GM12872 (cell line): Measurements from ENCODE around the gene SMYD3.
A peak's percentile ranks its signal among the peaks of the same experiment; 100 is the strongest.

ENCODE experiments used
- CTCF ChIP-seq: IDR thresholded peaks from 3 replicates; pipeline ENCODE4 v1.5.1; 2011; ENCODE audit warnings: low read depth, mild to moderate bottlenecking, low read length, moderate library complexity; ENCODE audit not compliant: insufficient read depth

The SMYD3 gene

DNA sequence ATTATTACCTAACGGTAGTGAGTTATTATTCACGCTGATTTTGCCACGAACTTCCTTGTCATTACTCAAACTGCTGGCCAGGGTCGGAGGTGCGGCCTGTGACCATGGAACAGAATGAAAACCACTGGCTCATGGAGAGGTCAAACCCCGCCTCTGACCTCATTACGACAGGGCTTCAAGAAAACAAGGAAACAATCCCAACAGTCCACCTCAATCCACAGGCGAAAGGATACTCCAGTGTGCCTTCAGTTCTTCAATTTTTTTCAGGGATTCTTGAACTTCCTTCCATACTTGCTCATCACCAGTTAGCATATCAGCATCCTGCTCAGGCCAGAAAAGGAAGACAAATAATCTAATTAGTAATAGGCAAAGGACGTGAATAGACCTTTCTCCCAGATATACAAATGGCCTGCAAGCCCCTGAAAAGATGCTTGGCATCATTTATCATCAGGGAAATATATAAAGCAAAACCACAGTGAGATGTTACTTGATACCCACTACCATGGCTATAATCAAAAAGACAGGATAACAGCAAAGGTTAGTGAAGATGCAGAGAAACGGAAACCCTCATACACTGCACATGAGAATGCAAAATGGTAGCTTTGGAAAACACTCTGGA is 643.4 kb downstream of the SMYD3 start:
- TF ChIP-seq CTCF: no peak

DNA sequence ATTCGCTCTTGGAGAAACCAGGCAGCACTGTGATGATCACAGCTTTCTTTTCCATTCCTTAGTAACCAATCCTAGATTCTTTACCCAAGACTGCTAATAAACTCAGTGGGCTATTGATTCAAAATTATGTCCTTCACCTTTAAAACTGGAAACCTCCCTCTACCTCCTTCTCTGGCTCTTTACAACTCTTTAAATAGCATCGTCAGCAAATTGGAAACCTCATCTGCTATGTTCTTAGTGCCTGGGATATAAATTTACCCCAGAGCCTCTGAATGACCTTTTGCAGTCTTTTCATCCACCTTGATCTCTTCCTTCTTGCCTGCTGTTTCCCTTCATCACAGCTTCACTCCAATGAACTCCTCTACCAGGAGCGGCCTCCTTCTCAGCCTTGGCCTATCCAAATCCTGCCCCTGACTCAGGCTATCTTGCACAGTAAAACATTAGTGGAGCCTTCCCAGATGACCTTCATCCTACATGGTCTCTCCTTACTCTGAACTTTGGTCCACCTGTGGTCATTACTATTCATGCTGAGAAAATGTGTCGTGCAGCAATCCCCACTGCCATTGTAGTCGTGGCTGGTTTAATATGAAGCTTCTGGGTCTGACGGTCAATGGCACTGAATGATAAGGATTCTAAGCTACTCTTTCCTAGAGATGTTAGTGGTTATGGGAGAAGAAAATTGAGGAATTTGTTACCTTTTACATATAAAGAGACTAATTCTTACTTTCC is 644.1 kb downstream of the SMYD3 start:
- no peak for TF ChIP-seq CTCF

GRCh38 chr1:245860657-245861544 is 646.2 kb downstream of the SMYD3 start:
- TF ChIP-seq CTCF: no peak

- no peak for TF ChIP-seq CTCF
Observed at GRCh38 chr1:245859493-245860114, 647.5 kb downstream of the SMYD3 start.

- TF ChIP-seq CTCF: peak; percentile 20; the same call in 1 of the 3 replicates
Observed at GRCh38 chr1:245858722-245859492, 648.2 kb downstream of the SMYD3 start.

- no peak for TF ChIP-seq CTCF
Observed at GRCh38 chr1:245858022-245858721, 648.9 kb downstream of the SMYD3 start.
